ENCODE results near the gene MYO1C.
A peak's percentile ranks its signal among the peaks of the same experiment; 100 is the strongest.

The MYO1C gene

GRCh38 chr17:1484676-1485422, 7.6 kb downstream of the MYO1C start:
- under 1% methylated on average over 14 of the region's 19 CpGs for WGBS
- H3K23ac ChIP-seq (ENCODE audit: low read length in 2 of 2), result peak overlapping the region in 1 of 2 experiments; percentile 41
- peak overlapping the region; percentile 85 for H3K4me2 ChIP-seq (ENCODE audit: low read length, poor library complexity, severe bottlenecking)
- H3K79me1 ChIP-seq (replicated peaks; ENCODE audit: low read length, poor library complexity, severe bottlenecking), result peaks cover 29% of the 10 kb centered on the region
- peak overlapping the region; percentile 69 for H3K27ac ChIP-seq (ENCODE audit: low read length, poor library complexity, severe bottlenecking)
- DNase-seq, result peak; percentile 81
- H2BK12ac ChIP-seq (ENCODE audit: low read length in 2 of 2), result peak overlapping the region in 1 of 2 experiments; percentile 73
- peak overlapping the region; percentile 98 for H2BK120ac ChIP-seq (ENCODE audit: low read depth, low read length)
- H2BK5ac ChIP-seq (ENCODE audit: low read depth, low read length, poor library complexity, severe bottlenecking), result no peak overlapping the region
- H2AK5ac ChIP-seq (ENCODE audit: low read length, severe bottlenecking), result peak overlapping the region; percentile 42
- H4K8ac ChIP-seq (ENCODE audit: low read length), result peak overlapping the region; percentile 73
- H3K4me3 ChIP-seq (ENCODE audit: insufficient read depth in 1 of 2, low read depth in 1 of 2, low read length in 2 of 2), result peak overlapping the region; percentile 75 to 85
- H3K27me3 ChIP-seq (ENCODE audit: control insufficient read depth in 1 of 2, insufficient read depth in 1 of 2, low read length in 2 of 2), result no peaks in the 10 kb centered on the region
- peak overlapping the region; percentile 84 for H3K9ac ChIP-seq (ENCODE audit: low read length)
- H2AFZ ChIP-seq (ENCODE audit: low read depth, low read length), result no peak overlapping the region
- H3K4me1 ChIP-seq (ENCODE audit: control insufficient read depth, insufficient read depth, low read depth, low read length), result peaks cover 40% of the 10 kb centered on the region
- H3K18ac ChIP-seq (ENCODE audit: low read depth in 1 of 2, low read length in 2 of 2), result peak overlapping the region; percentile 89 to 90
- H3K36me3 ChIP-seq (ENCODE audit: control insufficient read depth in 1 of 2, insufficient read depth in 2 of 2, low read depth in 1 of 2, low read length in 2 of 2), result peaks cover 30 to 40% of the 10 kb centered on the region in 2 experiments
- peak overlapping the region in 1 of 2 experiments; percentile 95 for H3K14ac ChIP-seq (ENCODE audit: low read length in 2 of 2)
- no peaks in the 10 kb centered on the region for H3K9me3 ChIP-seq (ENCODE audit: control insufficient read depth, low read length)
- H2BK15ac ChIP-seq (ENCODE audit: low read depth, poor library complexity, severe bottlenecking), result peak overlapping the region; percentile 98
- peak overlapping the region; percentile 88 for H4K91ac ChIP-seq (ENCODE audit: low read length)
- H3K4ac ChIP-seq (ENCODE audit: low read depth in 1 of 2, low read length in 2 of 2), result peak overlapping the region; percentile 80 to 92

- Histone ChIP-seq H2BK120ac (ENCODE audit: low read depth, low read length) (no peak overlapping the region), H3K4me2 (ENCODE audit: low read length, poor library complexity, severe bottlenecking) (peak overlapping the region; percentile 3), H3K9me3 (ENCODE audit: control insufficient read depth, low read length) (no peaks in the 10 kb centered on the region), H2BK5ac (ENCODE audit: low read depth, low read length, poor library complexity, severe bottlenecking) (no peak overlapping the region), H3K23ac (ENCODE audit: low read length in 2 of 2) (no peak overlapping the region), H2AFZ (ENCODE audit: low read depth, low read length) (no peak overlapping the region), H4K8ac (ENCODE audit: low read length) (no peak overlapping the region), H3K9ac (ENCODE audit: low read length) (no peak overlapping the region), H3K27me3 (ENCODE audit: control insufficient read depth in 1 of 2, insufficient read depth in 1 of 2, low read length in 2 of 2) (no peaks in the 10 kb centered on the region), H3K4ac (ENCODE audit: low read depth in 1 of 2, low read length in 2 of 2) (peak overlapping the region in 1 of 2 experiments; percentile 64), H3K79me1 (replicated peaks; ENCODE audit: low read length, poor library complexity, severe bottlenecking) (peaks cover 31% of the 10 kb centered on the region), H3K36me3 (ENCODE audit: control insufficient read depth in 1 of 2, insufficient read depth in 2 of 2, low read depth in 1 of 2, low read length in 2 of 2) (peaks cover 34 to 47% of the 10 kb centered on the region in 2 experiments), H2BK12ac (ENCODE audit: low read length in 2 of 2) (peak overlapping the region in 1 of 2 experiments; percentile 30), H2AK5ac (ENCODE audit: low read length, severe bottlenecking) (peak overlapping the region; percentile 21), H3K4me3 (ENCODE audit: insufficient read depth in 1 of 2, low read depth in 1 of 2, low read length in 2 of 2) (peak overlapping the region in 1 of 2 experiments; percentile 85), H4K91ac (ENCODE audit: low read length) (peak overlapping the region; percentile 78), H3K27ac (ENCODE audit: low read length, poor library complexity, severe bottlenecking) (no peak overlapping the region), H3K18ac (ENCODE audit: low read depth in 1 of 2, low read length in 2 of 2) (peak overlapping the region in 1 of 2 experiments; percentile 14), H3K14ac (ENCODE audit: low read length in 2 of 2) (no peak overlapping the region), H2BK15ac (ENCODE audit: low read depth, poor library complexity, severe bottlenecking) (peak overlapping the region; percentile 13), H3K4me1 (ENCODE audit: control insufficient read depth, insufficient read depth, low read depth, low read length) (peaks cover 36% of the 10 kb centered on the region)
- WGBS, result 92% methylated on average over 29 of the region's 29 CpGs
- no peak for DNase-seq
Measured at GRCh38 chr17:1484060-1484535, 8.4 kb downstream of the MYO1C start.

- Histone ChIP-seq H3K14ac (ENCODE audit: low read length in 2 of 2) (no peak overlapping the region), H3K4ac (ENCODE audit: low read depth in 1 of 2, low read length in 2 of 2) (no peak overlapping the region), H3K27me3 (ENCODE audit: control insufficient read depth in 1 of 2, insufficient read depth in 1 of 2, low read length in 2 of 2) (no peaks in the 10 kb centered on the region), H2AFZ (ENCODE audit: low read depth, low read length) (no peak overlapping the region), H3K18ac (ENCODE audit: low read depth in 1 of 2, low read length in 2 of 2) (no peak overlapping the region), H3K4me3 (ENCODE audit: insufficient read depth in 1 of 2, low read depth in 1 of 2, low read length in 2 of 2) (peak overlapping the region in 1 of 2 experiments; percentile 23), H3K9ac (ENCODE audit: low read length) (no peak overlapping the region), H4K91ac (ENCODE audit: low read length) (no peak overlapping the region), H2BK5ac (ENCODE audit: low read depth, low read length, poor library complexity, severe bottlenecking) (no peak overlapping the region), H4K8ac (ENCODE audit: low read length) (no peak overlapping the region), H3K4me2 (ENCODE audit: low read length, poor library complexity, severe bottlenecking) (no peak overlapping the region), H3K4me1 (ENCODE audit: control insufficient read depth, insufficient read depth, low read depth, low read length) (peaks cover 25% of the 10 kb centered on the region), H3K23ac (ENCODE audit: low read length in 2 of 2) (no peak overlapping the region), H2BK120ac (ENCODE audit: low read depth, low read length) (no peak overlapping the region), H3K36me3 (ENCODE audit: control insufficient read depth in 1 of 2, insufficient read depth in 2 of 2, low read depth in 1 of 2, low read length in 2 of 2) (peaks cover 46 to 61% of the 10 kb centered on the region in 2 experiments), H3K79me1 (replicated peaks; ENCODE audit: low read length, poor library complexity, severe bottlenecking) (peaks cover 34% of the 10 kb centered on the region), H2BK15ac (ENCODE audit: low read depth, poor library complexity, severe bottlenecking) (no peak overlapping the region), H3K27ac (ENCODE audit: low read length, poor library complexity, severe bottlenecking) (no peak overlapping the region), H2BK12ac (ENCODE audit: low read length in 2 of 2) (no peak overlapping the region), H2AK5ac (ENCODE audit: low read length, severe bottlenecking) (no peak overlapping the region), H3K9me3 (ENCODE audit: control insufficient read depth, low read length) (no peaks in the 10 kb centered on the region)
- no peak for DNase-seq
- 94% methylated on average over 19 of the region's 20 CpGs for WGBS
Measured at GRCh38 chr17:1482680-1483079, 9.8 kb downstream of the MYO1C start.

GRCh38 chr17:1481736-1482135, 10.8 kb downstream of the MYO1C start:
- Histone ChIP-seq H2BK120ac (ENCODE audit: low read depth, low read length) (no peak overlapping the region), H3K79me1 (replicated peaks; ENCODE audit: low read length, poor library complexity, severe bottlenecking) (peaks cover 37% of the 10 kb centered on the region), H3K9ac (ENCODE audit: low read length) (no peak overlapping the region), H4K8ac (ENCODE audit: low read length) (no peak overlapping the region), H2BK5ac (ENCODE audit: low read depth, low read length, poor library complexity, severe bottlenecking) (no peak overlapping the region), H3K4me3 (ENCODE audit: insufficient read depth in 1 of 2, low read depth in 1 of 2, low read length in 2 of 2) (no peak overlapping the region), H2AFZ (ENCODE audit: low read depth, low read length) (no peak overlapping the region), H3K23ac (ENCODE audit: low read length in 2 of 2) (no peak overlapping the region), H3K27me3 (ENCODE audit: control insufficient read depth in 1 of 2, insufficient read depth in 1 of 2, low read length in 2 of 2) (no peaks in the 10 kb centered on the region), H2BK15ac (ENCODE audit: low read depth, poor library complexity, severe bottlenecking) (no peak overlapping the region), H3K27ac (ENCODE audit: low read length, poor library complexity, severe bottlenecking) (no peak overlapping the region), H4K91ac (ENCODE audit: low read length) (no peak overlapping the region), H2BK12ac (ENCODE audit: low read length in 2 of 2) (no peak overlapping the region), H3K36me3 (ENCODE audit: control insufficient read depth in 1 of 2, insufficient read depth in 2 of 2, low read depth in 1 of 2, low read length in 2 of 2) (peaks cover 55 to 70% of the 10 kb centered on the region in 2 experiments), H3K4me1 (ENCODE audit: control insufficient read depth, insufficient read depth, low read depth, low read length) (peaks cover 19% of the 10 kb centered on the region), H3K14ac (ENCODE audit: low read length in 2 of 2) (no peak overlapping the region), H3K4me2 (ENCODE audit: low read length, poor library complexity, severe bottlenecking) (no peak overlapping the region), H3K9me3 (ENCODE audit: control insufficient read depth, low read length) (no peaks in the 10 kb centered on the region), H3K18ac (ENCODE audit: low read depth in 1 of 2, low read length in 2 of 2) (no peak overlapping the region), H3K4ac (ENCODE audit: low read depth in 1 of 2, low read length in 2 of 2) (no peak overlapping the region), H2AK5ac (ENCODE audit: low read length, severe bottlenecking) (no peak overlapping the region)
- 93% methylated on average over 11 of the region's 11 CpGs for WGBS
- DNase-seq, result no peak

Measured in mesenchymal stem cell (in vitro differentiated cells and primary cell).